Hematopoietic multipotent progenitor cell treated with erythropoietin and hydrocortisone succinate and interleukin-3 and kit ligand, for 8 days (in vitro differentiated cells): ENCODE data around the gene CYP21A2.
"Not testable (repeated sequence)": the region's sequence is repeated elsewhere in the genome, so short reads cannot be mapped to it uniquely, and the experiment has no call there.

ENCODE experiments used
- DNase-seq: peaks from one replicate; pipeline ENCODE4 v3.0.0-alpha.2; 2015

CYP21A2 gene

GRCh38 chr6:32035283-32036013, 2.8 kb upstream of the CYP21A2 start:
- not testable (repeated sequence) for DNase-seq

GRCh38 chr6:32037136-32037535, 1.1 kb upstream of the CYP21A2 start:
- not testable (repeated sequence) for DNase-seq

- DNase-seq: not testable (repeated sequence)
Observed at GRCh38 chr6:32038878-32039277, 663 bp downstream of the CYP21A2 start.

- DNase-seq: not testable (repeated sequence)
Observed at GRCh38 chr6:32039321-32040274, 1.4 kb downstream of the CYP21A2 start.

GRCh38 chr6:32040299-32041049, 2.3 kb downstream of the CYP21A2 start:
- not testable (repeated sequence) for DNase-seq

- DNase-seq: not testable (repeated sequence)
Observed at GRCh38 chr6:32041050-32041321, 2.8 kb downstream of the CYP21A2 start.

GRCh38 chr6:32041385-32041784, 3.2 kb downstream of the CYP21A2 start:
- not testable (repeated sequence) for DNase-seq

GRCh38 chr6:32042276-32042675, 4.1 kb downstream of the CYP21A2 start:
- not testable (repeated sequence) for DNase-seq

GRCh38 chr6:32043589-32044380, 5.6 kb downstream of the CYP21A2 start:
- not testable (repeated sequence) for DNase-seq

GRCh38 chr6:32044916-32045315, 6.7 kb downstream of the CYP21A2 start:
- DNase-seq: not testable (repeated sequence)

GRCh38 chr6:32045811-32046449, 7.7 kb downstream of the CYP21A2 start:
- peak; percentile 8 for DNase-seq

GRCh38 chr6:32046450-32047083, 8.4 kb downstream of the CYP21A2 start:
- no peak for DNase-seq

GRCh38 chr6:32047084-32047478, 8.9 kb downstream of the CYP21A2 start:
- DNase-seq: no peak

- DNase-seq: no peak
Observed at GRCh38 chr6:32047539-32047854, 9.3 kb downstream of the CYP21A2 start.

- peak; percentile 56 for DNase-seq
Observed at GRCh38 chr6:32047855-32048766, 9.9 kb downstream of the CYP21A2 start.

- DNase-seq: not testable (repeated sequence)
Observed at GRCh38 chr6:32049149-32049548, 10.9 kb downstream of the CYP21A2 start.

GRCh38 chr6:32049736-32050135, 11.5 kb downstream of the CYP21A2 start:
- DNase-seq: not testable (repeated sequence)

GRCh38 chr6:32050562-32050961, 12.3 kb downstream of the CYP21A2 start:
- DNase-seq: no peak

- not testable (repeated sequence) for DNase-seq
Observed at GRCh38 chr6:32052626-32053025, 14.4 kb downstream of the CYP21A2 start.

- not testable (repeated sequence) for DNase-seq
Observed at GRCh38 chr6:32053314-32053713, 15.1 kb downstream of the CYP21A2 start.
